ENCODE measurements around the gene TMPRSS11D.

The TMPRSS11D gene

DNA sequence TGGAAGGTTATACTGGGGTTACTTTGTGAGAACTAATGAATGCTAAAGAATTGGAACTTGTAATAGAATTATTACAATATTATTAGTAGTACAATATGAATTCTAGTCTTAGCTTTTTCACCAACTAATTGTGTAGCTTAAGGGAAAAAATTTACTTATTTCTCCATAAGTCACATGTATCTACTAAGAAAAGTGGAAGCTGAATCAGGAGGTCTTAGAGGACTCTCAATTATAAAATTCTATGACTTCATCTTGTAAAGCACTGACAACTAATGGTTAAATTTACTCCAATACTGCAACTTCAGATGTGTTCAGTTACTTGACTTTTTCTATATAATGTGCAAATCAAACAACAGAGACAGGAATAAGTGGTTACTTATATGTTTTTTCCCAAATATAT lies 899 bp upstream of the TMPRSS11D start:
- DNase-seq: no peak

DNA sequence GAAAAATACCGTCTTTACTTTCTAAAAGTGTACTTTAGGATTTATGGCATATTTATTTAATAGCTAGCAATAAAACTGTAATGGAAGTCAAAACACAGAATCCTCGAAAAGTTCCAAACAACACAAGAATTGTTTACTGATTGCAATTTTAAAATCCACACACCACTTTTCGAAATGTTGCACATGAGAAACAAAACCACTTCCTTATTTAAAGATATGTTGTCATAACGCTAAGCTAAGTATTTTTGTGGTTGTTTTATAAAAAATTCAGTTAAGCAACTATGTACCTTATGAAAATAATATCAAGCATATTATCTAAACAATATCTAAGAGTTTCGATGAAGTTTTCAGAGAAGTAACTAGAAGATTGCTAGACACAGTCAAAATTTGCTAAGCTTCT lies 344 bp downstream of the TMPRSS11D start:
- DNase-seq: no peak

DNA sequence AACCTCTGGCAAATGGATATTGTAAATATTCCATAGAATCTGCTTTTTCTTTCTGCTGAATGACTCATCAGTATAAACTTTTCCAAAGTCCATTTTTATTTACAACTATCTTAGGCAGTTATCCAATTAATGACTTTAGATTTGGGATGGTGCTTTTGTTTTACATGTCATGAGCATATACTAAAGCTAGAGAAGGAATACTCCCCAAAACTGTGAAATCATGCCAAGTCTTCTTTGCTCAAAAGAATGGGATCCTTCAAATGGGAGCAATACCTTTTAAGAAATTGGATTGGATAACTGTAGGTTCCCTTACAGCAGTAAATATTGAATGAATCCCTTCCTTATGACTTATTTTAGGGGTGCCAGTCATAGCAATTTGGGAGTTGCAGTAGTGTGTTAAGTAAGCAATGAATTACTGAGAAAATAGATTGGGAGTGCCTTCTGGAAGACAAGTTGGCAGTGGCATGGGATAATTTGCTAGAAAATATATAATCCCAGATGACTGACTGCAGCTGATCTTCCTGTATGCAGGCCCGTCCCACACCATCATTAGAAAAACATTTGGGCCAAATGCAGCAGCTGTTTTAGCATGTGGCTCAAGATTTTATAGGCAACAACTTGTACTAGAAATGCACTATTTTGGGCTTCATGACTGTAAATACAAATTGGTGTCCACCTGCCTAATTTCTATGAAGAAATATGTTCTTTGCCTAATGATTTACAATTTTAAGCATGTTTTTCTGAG lies 2.8 kb downstream of the TMPRSS11D start:
- no peak for DNase-seq

DNA sequence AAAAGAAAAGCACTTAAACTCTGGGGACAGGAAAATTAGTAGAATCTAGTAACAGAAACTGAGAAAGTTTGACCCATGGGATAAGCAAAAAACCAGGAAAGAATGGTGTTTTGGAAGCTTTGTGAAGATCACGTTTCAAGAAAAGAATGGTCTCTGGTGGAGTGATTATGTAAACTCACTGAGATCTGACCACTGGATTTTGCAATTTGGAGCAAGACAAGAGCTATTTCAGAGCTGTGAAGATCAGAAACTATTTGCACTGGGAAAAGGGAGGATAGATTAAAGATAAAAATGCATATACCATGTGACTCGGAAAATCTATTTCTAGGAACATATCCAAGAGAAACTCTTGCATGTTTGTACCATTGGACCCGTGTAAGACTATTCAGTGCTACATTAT lies 4.3 kb downstream of the TMPRSS11D start:
- DNase-seq: no peak

DNA sequence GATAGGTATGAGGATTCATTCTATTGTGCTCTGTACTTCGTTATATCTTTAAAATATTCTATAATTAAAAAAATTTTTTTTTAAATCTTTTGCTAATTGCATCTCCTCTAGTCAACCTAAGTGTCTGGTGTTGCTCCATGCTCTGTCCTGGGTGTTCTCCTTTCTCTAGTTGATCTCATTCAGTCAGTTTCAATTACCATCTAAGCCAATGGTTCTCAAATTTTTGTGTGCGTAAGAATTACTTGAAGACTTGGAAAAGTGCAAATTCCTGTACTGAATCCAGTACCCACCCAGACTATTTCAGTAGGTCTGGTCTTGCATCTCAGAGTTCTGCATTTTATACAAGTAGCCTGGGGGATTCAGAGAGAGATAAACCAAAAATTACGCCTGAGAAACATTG lies 6.7 kb downstream of the TMPRSS11D start:
- no peak for DNase-seq

DNA sequence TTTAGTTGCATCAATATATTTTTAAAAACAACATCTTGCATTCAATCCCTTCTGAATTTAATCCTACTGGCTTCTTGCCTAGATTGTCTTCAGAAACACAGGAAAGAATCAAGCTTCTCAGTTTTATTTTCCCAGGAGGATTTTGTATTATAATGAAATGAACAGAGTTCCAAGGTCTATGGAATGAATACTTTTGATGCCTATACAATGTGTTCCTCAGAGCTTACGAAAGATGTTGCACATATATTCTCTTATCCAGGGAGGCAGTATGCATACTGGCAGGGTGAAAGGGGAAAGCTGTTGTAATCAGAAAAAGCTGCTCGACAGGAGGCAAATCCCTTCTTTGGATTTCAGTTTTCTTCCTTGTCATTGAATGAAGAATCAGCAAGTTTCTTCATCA lies 8.8 kb downstream of the TMPRSS11D start:
- DNase-seq: no peak

DNA sequence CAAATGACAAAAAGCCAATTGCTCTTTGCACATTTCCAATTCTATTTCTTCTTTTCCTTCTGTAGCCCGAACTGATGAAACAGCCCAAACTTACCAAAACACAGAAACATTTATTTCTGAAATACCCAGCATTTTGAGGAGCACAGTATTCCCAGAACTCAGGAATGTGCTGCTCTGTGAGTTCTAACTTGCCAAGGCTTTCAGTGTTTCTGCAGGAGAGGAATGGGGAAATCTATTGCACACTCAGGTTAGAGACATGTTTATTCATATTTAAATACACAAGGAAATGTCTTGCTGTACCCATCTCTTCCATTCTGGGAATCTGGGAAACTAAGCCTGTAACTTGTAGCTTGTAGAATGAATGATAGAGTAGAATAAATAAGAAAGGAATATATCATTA lies 10.7 kb downstream of the TMPRSS11D start:
- no peak for DNase-seq

DNA sequence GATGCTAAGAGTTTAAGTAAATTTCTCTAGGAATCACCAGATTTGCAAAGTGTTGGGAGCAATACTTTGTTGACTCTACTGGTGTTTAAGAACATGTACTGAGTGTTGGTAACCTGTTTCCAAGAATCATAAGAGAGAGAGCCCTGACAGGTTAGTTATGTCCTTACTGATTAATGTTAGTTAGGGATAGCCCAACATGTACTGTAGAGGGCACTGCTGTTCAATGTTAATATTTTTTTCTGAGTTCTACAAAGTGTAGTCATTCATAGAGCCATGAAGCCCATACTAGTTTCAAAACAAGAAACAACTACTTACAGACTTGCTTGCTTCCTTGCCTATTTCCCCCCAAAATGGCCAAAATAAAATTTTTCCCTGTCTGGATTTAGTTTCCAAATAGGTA lies 11.9 kb downstream of the TMPRSS11D start:
- peak; percentile 7 for DNase-seq

DNA sequence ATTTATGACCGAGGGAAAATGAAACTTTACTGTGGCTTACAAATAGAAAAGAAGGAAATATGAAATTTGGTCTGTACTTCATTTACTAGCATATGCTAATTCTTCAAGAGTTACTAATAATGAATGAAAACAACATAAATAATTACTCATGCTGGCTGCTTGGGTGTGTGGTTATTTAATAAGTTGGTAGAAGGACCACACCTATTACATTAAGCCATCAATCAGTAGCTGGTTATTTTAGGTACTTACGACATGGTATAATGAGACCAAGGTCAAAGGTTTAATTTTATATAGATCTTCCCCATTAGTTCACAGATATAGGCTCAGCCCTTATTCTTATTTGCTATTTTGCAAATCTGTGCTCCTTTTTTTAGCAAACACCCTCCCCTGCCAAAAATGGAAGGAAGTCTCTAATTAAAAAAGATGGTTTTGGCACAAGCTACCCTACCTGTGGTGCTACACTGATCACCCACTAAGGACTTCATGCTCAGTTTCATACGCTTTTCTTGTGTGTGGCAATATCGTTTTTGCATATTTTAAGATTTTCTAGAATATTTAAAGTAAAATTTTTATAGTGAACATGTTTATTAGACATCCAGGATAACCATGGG lies 14.1 kb downstream of the TMPRSS11D start:
- DNase-seq: no peak

DNA sequence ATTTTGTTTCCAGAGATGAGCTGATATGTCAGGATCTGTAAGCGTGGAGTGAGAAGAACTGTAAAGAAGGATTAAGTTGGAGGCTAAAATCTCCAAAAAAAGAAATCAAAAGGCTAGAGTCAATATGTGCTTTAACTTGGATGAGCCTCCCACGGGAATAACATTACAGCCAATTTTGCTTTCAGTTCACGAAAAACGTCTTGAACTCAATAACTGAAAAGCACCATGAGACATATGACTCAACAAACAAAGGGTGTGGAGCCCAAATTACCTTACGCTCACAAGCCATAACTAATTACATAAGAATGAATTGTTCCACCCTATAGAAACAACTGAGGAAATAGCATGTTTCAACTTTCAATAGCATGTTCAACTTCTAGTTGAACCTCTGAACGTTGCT lies 22.3 kb downstream of the TMPRSS11D start:
- no peak for DNase-seq

DNA sequence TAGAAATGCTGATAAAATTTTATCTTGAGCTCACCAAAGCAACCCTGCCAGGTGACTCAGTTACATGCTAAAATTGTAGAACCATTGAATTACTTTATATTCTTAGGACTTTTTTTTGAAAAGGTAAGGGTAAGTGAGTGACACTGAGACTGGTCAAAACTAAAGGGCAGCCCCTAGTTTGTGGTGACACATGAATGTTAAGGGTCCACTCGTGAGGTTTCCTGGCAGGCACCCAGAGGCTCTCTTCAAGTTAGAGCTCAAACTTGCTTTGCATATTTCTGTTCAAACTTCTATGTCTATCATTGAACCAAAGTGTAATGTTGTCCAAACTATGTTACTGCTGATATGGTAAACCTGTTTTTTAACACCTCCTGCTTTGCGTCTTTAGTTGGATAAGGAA lies 30.5 kb downstream of the TMPRSS11D start:
- no peak for DNase-seq

DNA sequence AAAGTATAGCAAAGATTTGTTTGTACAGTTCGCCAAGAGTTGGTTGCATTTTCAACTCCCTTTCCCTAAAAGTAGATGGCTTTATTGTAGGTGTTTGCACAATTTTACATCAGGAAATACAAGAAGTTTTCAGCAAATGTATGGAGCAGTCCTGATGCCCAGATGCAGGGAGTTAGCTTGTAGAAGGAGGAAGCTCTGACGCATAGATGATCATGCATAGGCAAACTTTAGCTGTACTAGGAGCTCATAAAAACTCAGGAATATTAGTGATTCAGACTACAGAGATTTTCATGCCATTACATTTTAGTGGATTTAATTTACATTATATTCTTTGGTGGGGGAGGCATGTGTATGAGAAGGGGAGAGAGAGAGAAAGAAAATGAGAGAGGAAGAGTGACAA lies 62.9 kb downstream of the TMPRSS11D start:
- no peak for DNase-seq

DNA sequence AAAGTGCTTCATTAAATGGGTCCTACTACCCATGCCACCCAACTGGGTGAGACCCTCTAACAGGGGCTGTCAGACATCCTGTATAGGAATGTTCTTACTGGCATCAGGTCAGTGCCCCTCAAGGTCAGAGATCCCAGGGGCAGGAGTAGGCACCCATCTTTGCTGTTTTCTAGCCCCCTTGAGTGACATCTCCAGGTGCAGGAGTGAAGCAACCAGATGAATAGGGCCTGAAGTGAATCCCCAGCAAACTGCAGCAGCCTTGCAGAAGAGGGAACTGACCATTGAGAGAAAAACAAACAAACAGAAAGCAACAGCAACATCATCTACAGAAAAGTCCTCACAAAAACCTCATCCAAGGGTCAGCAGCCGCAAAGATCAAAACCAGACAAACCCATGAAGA lies 73.8 kb downstream of the TMPRSS11D start:
- DNase-seq: no peak

DNA sequence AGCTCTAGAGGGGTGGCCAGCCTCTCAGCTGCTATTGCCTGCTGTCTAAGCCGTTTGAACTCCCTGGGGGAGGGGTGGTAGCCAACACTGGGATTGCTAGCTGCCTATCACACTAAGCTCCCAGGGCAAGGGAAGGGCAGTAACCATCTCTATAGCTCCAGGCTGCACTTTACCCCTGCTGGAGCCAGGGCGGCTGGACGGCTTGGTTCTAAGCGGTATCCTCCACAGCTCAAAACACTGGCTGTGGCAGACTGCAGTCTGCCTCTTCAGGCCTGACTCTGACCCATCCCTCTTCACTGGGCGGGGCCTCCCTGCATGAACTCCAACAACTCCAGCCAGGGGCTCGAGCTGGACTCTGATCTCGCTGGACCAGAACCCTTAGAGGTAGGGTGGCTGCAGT lies 74.3 kb downstream of the TMPRSS11D start:
- no peak for DNase-seq

DNA sequence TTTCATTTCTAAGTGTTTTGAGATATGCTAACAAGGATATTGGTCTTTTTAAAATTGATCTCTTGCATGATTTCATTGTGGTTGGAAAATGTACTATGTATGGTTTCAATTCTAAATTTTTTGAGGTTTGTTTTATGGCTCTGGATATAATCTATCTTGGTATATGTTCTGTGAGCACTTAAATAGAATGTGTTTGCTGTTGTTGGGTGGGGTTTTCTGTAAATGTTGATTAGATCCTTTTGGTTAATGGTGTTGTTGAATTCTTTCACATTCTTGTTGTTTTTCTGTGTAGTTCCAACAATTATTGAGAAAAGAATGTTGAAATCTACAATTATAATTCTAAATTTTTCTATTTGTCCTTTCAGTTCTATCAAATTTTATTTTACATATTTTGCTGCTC lies 87.0 kb downstream of the TMPRSS11D start:
- no peak for DNase-seq

DNA sequence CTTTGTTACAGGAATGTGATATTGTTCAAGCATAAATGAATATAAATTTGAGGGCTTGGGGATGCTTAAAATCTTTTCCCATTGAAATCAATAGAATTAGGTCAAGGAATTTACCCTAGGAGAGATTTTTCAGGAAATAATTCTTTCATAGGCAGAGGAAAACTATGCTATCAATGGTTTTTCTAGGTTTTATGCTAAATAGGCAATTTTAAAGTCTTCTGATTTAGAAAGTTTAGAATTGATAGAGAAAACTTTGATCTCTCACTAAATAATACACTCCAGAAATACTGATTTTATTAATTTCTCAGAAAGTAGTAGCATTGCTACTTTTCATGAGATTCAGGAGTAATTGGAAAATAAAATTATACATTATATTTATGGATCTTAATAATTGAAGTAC lies 93.1 kb downstream of the TMPRSS11D start:
- DNase-seq: no peak

DNA sequence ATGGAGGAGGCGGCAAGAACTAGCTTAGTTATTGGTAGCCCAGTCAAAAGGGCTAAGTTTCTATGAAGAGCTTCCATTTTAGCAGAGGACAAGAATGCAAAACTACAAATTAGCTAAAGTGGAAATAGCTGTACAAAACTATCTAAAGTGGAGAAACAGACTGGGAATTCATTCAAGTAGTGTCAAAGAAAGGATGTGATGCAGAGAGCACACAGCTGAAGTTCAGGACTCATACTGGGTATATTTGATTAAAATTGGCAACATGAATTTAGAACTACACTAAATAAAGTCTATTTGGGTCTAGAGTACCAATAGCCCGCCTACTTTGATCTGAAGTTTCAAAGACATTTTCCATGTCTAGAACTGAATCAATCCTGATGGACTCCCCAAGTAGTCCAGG lies 96.5 kb downstream of the TMPRSS11D start:
- DNase-seq: no peak

DNA sequence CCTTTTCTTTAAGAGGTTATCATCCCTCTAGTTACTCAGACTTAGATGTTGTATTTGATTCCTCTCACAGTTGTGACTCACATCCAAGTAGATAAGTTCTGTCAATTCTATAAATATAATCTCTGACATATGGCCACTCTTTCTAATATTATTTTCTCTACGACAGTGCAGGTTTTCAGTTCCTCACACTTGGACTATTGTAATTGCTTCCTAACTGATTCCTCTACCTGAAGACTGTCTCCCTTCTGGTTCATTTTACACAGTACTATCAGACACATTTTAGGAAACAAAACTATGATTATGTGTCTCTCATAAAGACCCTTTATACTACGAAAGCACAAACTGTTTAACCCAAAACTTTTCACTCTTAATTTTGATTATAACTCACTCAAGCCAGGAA lies 98.3 kb downstream of the TMPRSS11D start:
- DNase-seq: no peak

DNA sequence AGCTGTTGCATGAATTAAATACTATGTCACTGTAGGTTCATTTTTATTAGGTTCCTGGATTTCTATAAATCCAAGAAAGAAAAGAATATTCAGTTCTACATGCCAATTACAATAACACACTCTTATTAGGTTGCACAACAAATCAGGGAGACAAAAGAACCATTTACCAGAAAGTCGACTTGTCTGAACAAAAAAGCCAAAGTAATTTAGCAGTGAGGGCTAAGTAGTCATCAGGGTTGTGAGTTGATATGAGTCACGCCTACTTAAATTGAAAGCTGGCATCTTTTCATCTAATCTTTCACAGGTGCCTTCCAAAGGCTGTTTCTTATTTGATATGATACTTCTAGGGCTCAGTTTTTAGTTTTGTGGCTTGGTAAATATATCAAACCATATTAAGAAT lies 104.2 kb downstream of the TMPRSS11D start:
- DNase-seq: peak; percentile 37

DNA sequence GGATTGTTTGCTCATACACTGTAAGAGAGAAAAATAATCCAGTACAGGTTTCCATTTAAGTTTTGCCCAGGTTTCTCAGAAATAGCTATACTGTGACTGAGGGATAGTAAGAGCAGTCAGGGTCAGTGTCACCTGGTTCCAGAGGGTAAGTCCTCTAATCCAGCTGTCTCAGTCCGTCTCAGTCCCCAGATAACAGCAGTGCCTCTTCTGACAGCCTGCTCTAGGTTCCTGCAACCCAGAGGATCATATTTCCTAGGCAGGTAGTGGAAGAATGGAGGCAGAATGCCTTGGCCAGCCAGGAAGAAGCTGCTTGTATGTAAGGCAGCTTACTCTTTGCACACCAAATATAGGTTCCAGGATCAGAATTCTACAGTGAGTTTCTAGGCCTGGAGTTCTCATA lies 107.1 kb downstream of the TMPRSS11D start:
- DNase-seq: no peak
